Endothelial cell (in vitro differentiated cells): ENCODE data around the gene ARAP2. TPM values are rescaled to one million over a fixed set of nuclear protein-coding genes. Genes with fewer than 3 reads are reported as not detected.
"Not testable (repeated sequence)": the region's sequence is repeated elsewhere in the genome, so short reads cannot be mapped to it uniquely, and the experiment has no call there.

Experiments used
- DNase-seq: peaks from one replicate; pipeline ENCODE4 v3.0.0; 2021; ENCODE audit warnings: low spot score
- H3K27ac Mint-ChIP-seq: one replicate; pipeline ENCODE4 v1.8.0; 2021; ENCODE audit warnings: mixed read lengths, inconsistent platforms; ENCODE audit not compliant: unreplicated experiment
- H3K27me3 Mint-ChIP-seq: one replicate; pipeline ENCODE4 v1.8.0; 2021; ENCODE audit warnings: mild to moderate bottlenecking, moderate library complexity, mixed read lengths, inconsistent platforms; ENCODE audit not compliant: unreplicated experiment
- H3K36me3 Mint-ChIP-seq: one replicate; pipeline ENCODE4 v1.8.0; 2021; ENCODE audit warnings: mild to moderate bottlenecking, low read depth, mixed read lengths, inconsistent platforms; ENCODE audit not compliant: unreplicated experiment
- H3K4me1 Mint-ChIP-seq: one replicate; pipeline ENCODE4 v1.8.0; 2021; ENCODE audit warnings: mild to moderate bottlenecking, mixed read lengths, inconsistent platforms; ENCODE audit not compliant: unreplicated experiment
- H3K4me3 Mint-ChIP-seq: one replicate; pipeline ENCODE4 v1.8.0; 2021; ENCODE audit warnings: mild to moderate bottlenecking, mixed read lengths, inconsistent platforms; ENCODE audit not compliant: unreplicated experiment
- H3K9me3 Mint-ChIP-seq: one replicate; pipeline ENCODE4 v1.8.0; 2021; ENCODE audit warnings: mixed read lengths, inconsistent platforms; ENCODE audit not compliant: unreplicated experiment
- total RNA-seq: library from RNA; stranded (reverse); fragmentation: NEBNext Ultra II Directional; extraction: Animal tissue kit (Norgen Biotek cat#: 25700); gene quantifications from one replicate; pipeline ENCODE4 v1.2.1, GENCODE V29; 2021; ENCODE audit not compliant: unreplicated experiment
- TF ChIP-seq, protein P1 (sequence below): fragments of 200-600 bp; sonication (generic); IDR thresholded peaks from one replicate; pipeline ENCODE4 v1.5.0; 2021; ENCODE audit warnings: antibody characterized with exemption; ENCODE audit not compliant: unreplicated experiment

ARAP2 gene
- total RNA-seq, 1 donor from 2014 or later = 20.1 TPM

GRCh38 chr4:36189511-36190226 lies 54.6 kb downstream of the ARAP2 start:
- no peaks in the 10 kb centered on the region for H3K27me3 Mint-ChIP-seq

DNA sequence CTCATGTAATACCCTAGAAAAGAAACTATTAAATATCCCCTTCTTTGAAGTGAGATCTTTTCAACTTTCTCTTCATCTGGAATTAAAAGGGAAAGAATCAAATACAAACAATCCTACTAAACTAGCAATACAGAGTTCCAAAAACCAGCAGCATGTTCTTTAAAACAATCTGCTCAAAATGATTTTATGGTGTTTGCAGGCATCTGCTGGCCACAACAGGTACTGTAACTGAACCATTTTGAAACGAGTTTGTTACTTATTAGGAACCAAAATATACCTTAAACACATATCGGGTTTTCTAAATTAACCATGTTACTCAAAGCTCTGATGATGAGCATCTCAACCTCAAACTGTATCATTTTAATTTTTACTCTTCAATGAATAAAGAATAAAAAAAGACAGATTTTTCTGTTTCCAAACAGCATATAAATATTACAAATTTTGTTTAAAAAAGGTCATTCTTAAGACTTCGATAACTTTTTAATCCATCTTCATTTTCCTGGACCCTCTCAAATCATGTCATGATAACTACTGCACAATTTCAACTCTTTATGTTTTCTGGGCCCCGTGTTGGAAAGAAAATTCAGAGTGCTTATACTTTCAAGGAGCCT lies 56.5 kb downstream of the ARAP2 start:
- no peak for DNase-seq
- H3K4me1 Mint-ChIP-seq = peaks cover 5% of the 10 kb centered on the region
- no peak overlapping the region for H3K4me3 Mint-ChIP-seq
- H3K9me3 Mint-ChIP-seq = no peaks in the 10 kb centered on the region
- TF ChIP-seq, protein P1, sequence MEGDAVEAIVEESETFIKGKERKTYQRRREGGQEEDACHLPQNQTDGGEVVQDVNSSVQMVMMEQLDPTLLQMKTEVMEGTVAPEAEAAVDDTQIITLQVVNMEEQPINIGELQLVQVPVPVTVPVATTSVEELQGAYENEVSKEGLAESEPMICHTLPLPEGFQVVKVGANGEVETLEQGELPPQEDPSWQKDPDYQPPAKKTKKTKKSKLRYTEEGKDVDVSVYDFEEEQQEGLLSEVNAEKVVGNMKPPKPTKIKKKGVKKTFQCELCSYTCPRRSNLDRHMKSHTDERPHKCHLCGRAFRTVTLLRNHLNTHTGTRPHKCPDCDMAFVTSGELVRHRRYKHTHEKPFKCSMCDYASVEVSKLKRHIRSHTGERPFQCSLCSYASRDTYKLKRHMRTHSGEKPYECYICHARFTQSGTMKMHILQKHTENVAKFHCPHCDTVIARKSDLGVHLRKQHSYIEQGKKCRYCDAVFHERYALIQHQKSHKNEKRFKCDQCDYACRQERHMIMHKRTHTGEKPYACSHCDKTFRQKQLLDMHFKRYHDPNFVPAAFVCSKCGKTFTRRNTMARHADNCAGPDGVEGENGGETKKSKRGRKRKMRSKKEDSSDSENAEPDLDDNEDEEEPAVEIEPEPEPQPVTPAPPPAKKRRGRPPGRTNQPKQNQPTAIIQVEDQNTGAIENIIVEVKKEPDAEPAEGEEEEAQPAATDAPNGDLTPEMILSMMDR = peak; percentile 63
- H3K27ac Mint-ChIP-seq = no peak overlapping the region
- no peaks in the 10 kb centered on the region for H3K27me3 Mint-ChIP-seq
- H3K36me3 Mint-ChIP-seq = no peaks in the 10 kb centered on the region

More at GRCh38 chr4:36189511-36190226, 54.6 kb downstream of the ARAP2 start:
- Mint-ChIP-seq H3K36me3 (no peaks in the 10 kb centered on the region), H3K4me1 (peaks cover 5% of the 10 kb centered on the region), H3K4me3 (no peak overlapping the region), H3K9me3 (no peaks in the 10 kb centered on the region), H3K27ac (peak overlapping the region; percentile 12)
- TF ChIP-seq, protein P1 = no peak
- DNase-seq = no peak

DNA sequence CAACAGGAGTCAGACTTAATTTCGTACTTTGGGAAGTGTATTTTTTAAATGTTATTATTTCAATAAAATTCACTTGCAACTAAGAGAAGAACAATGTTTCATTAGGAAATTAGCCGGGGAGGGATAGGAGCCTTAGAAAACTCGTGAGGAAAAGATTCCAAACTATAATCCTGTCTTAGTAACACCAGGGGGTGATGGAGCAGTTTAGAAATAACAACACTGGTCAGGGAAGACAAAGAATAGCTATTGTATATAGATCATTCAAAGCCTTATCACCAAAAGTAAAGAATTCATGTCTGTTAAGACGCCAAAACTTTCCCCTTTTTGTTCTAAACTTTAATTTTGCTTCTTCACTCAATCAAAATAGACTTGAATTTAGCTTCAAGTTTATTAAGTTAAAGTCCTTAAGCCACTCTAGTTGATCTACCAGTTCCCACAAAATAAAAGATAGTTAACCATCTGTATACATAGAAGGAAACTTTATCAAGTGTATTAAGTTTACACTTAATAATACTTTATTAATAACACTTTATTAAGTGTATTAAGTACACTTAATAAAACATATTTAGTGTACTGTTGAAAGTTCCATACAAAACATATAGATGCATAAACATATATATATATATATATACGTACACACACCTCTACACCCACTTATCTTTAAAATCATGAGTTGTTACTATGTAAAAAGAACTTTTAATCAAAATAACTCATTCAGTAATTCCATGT lies 60.5 kb downstream of the ARAP2 start:
- H3K9me3 Mint-ChIP-seq = no peaks in the 10 kb centered on the region
- no peaks in the 10 kb centered on the region for H3K36me3 Mint-ChIP-seq
- TF ChIP-seq, protein P1 = no peak
- H3K27me3 Mint-ChIP-seq = no peaks in the 10 kb centered on the region
- no peaks in the 10 kb centered on the region for H3K4me1 Mint-ChIP-seq
- no peak for DNase-seq
- H3K27ac Mint-ChIP-seq = no peak overlapping the region
- no peak overlapping the region for H3K4me3 Mint-ChIP-seq

DNA sequence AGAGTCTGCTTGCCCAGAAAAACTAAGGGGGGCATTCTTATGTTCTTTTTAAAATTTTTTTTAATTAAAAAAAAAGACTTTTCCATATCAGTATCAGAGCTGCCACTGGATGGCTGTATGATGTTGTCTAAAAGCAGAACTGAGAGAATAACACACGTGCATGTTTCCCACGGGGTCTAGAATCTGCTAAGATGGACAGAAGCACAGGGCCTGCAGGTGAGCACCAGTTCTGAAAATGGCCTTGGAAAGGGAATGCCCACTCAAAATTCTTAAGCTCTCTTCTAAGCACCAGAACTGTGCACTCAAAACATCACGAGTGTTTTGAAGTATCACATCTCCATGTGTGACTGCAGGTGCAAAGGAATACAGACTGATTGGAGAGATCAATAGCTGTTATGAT lies 61.1 kb downstream of the ARAP2 start:
- Mint-ChIP-seq H3K36me3 (no peaks in the 10 kb centered on the region), H3K27me3 (no peaks in the 10 kb centered on the region), H3K27ac (no peak overlapping the region), H3K4me1 (no peaks in the 10 kb centered on the region), H3K9me3 (no peaks in the 10 kb centered on the region), H3K4me3 (no peak overlapping the region)
- TF ChIP-seq, protein P1 = no peak
- no peak for DNase-seq

DNA sequence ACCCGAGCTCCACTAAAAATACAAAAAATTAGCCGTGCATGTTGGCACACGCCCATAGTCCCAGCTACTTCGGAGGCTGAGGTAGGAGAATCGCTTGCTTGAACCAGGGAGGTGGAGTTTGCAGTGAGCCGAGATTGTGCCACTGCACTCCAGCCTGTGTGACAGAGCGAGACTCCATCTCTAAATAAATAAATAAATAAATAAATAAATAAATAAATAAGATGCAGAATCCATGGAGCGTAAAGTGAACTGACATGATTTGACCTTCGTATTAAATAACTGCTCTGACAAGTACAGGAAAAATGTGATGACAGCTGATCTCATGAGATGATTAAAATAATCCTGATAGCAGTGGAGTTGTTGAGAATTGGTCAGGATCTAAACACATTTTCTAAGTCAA lies 62.0 kb downstream of the ARAP2 start:
- not testable (repeated sequence) for DNase-seq, H3K9me3 Mint-ChIP-seq, H3K36me3 Mint-ChIP-seq, H3K4me3 Mint-ChIP-seq, H3K4me1 Mint-ChIP-seq, H3K27me3 Mint-ChIP-seq, H3K27ac Mint-ChIP-seq
